ENCODE measurements around the gene XYLB.

Gene XYLB

DNA sequence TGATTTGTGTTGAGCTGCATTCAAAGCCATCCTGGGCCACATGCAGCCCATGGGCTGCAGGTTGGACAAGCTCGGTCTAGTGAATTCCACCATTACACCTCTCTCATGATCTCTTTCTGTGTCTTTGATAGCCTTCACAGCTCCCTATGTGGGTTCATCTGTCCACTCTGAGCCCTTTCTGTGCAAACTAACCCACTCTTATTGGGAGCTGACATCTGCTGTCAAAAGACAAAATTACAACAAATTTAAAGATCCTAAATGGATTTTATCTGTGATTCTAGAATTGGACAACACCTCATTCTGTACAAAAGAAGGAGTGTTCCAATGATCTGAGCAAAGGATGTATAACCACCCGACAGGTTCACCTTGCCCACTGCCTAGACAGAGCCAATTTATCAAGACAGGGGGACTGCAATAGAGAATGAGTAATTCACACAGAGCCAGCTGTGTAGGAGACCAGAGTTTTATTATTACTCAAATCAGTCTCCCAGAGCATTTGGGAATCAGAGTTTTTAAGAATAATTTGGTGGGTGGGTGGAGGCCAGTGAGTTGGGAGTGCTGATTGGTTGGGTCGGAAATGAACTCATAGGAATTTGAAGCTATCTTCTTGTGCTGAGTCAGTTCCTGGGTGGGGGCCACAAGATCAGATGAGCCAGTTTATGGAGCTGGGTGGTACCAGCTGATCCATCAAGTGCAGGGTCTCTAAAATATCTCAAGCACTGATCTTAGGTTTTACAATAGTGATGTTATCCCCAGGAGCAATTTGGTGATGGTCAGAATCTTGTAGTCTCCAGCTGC is 2.6 kb upstream of the XYLB start:
- H3K4me3 ChIP-seq (ENCODE audit: low read depth, low read length) = no peak overlapping the region
- no peak for TF ChIP-seq CTCF (IDR thresholded peaks at IDR 0.05; ENCODE audit: borderline replicate concordance, insufficient read depth, low read depth, low read length)

GRCh38 chr3:38345879-38346586 is 552 bp upstream of the XYLB start:
- peak overlapping the region; percentile 76 for H3K4me3 ChIP-seq (ENCODE audit: low read depth, low read length)
- TF ChIP-seq CTCF (IDR thresholded peaks at IDR 0.05; ENCODE audit: borderline replicate concordance, insufficient read depth, low read depth, low read length) = no peak

- peak overlapping the region; percentile 76 for H3K4me3 ChIP-seq (ENCODE audit: low read depth, low read length)
- TF ChIP-seq CTCF (IDR thresholded peaks at IDR 0.05; ENCODE audit: borderline replicate concordance, insufficient read depth, low read depth, low read length) = no peak
Observed at GRCh38 chr3:38347421-38348200, 1.0 kb downstream of the XYLB start.

DNA sequence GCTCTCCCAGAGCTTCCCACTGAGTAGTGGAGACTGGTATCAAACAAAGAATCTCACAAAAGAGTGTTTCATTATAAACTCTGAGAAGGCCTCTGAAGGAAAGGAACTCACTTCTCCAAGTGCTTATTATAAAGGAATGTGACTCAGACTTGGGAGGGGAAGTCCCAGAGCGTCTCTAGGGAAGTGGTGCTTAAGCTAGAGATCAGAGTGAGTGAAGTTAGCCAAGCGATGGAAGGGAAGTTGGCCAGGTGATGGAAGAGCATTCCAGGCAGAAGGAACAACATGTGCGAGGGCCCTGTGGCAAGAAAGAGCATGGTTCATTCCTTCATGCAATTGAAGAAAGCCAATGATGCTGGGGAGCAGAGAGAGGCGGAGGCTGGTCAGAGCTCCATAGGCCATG is 2.3 kb downstream of the XYLB start:
- no peak overlapping the region for H3K4me3 ChIP-seq (ENCODE audit: low read depth, low read length)
- TF ChIP-seq CTCF (IDR thresholded peaks at IDR 0.05; ENCODE audit: borderline replicate concordance, insufficient read depth, low read depth, low read length) = no peak

DNA sequence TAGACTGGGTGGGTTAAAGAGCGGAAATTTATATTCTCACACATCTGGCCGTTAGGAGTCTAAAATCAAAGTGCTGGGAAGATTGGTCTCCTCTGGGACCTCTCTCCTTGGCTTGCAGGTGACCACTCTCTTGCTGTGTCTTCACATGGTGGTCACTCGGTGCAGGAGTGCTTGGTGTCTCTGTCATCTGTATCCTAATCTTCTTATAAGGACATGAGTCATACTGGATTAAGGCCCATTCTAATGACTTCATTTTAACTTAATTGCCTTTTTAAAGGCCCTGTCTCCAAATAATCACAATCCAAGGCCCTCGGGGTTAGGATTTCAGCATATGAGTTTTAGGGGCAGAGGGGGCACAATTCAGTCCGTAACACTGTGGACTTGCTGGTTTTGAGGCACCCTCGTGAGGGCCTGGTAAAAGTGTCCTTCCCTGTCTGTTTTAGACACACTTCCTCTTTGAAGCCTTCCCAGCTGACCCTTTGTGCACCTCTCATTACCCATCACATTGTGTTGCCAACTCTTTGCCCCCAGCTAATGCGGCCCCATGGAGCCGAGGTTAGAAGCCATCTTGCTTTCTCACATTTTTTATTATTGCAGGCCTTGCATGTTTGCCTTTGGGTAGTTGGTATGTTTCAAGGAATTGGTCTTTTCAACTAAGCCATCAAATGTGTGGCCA is 3.2 kb downstream of the XYLB start:
- H3K4me3 ChIP-seq (ENCODE audit: low read depth, low read length) = no peak overlapping the region
- TF ChIP-seq CTCF (IDR thresholded peaks at IDR 0.05; ENCODE audit: borderline replicate concordance, insufficient read depth, low read depth, low read length) = no peak

DNA sequence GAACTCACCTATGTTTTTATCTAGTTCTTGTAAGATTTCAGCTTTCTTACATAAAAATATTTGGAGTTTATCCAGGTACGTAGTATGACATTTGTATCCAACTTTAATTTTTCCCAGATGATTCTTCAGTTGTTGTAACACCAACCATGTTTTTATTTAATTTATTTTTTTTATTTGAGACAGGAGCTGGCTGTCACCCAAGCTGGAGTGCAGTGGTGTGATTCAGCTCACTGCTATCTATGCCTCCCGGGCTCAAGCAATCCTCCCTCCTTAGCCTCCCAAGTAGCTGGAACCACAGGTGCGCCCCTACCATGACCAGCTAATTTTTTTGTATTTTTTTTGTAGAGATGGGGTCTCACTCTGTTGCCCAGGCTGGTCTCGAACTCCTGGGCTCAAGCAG is 6.6 kb downstream of the XYLB start:
- TF ChIP-seq CTCF (IDR thresholded peaks at IDR 0.05; ENCODE audit: borderline replicate concordance, insufficient read depth, low read depth, low read length) = no peak
- no peak overlapping the region for H3K4me3 ChIP-seq (ENCODE audit: low read depth, low read length)

All from GM12875 (cell line).